ENCODE data around the gene PLPP3. TPM values are rescaled to one million over a fixed set of nuclear protein-coding genes. Genes with fewer than 3 reads are reported as not detected.

PLPP3 gene
- total RNA-seq, 1 donor from 2014 or later = 132 TPM

DNA sequence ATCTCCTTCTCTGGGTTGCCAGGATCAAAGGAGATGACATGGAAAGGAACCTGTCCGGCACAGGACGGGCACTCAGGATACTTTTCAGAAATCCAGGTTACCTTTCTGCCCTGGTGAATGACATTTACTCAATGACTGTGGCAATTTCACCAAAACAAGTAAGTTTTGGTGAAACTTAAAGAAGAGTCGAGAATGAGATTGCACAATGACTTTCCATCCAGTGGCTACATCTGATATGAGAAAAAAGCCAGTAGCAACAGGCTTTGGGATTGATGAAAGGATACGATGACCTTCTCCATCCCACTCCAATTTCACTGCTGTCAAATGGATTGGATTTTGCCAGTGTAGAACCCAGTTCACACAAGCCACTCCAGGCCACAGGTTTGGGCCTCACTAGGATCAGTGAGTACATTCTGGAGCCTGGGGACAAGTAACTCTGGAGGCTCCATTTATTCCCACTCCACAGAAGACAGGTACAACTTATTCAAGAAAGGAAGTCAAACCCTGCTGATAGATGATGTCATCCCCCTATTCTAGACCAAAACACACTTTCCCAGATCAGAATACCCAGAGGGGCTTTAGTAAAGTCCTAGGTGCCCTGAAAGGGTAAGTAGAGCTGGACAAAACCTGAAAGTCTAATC is 63.3 kb downstream of the PLPP3 start:
- Histone ChIP-seq H3K27me3 (ENCODE audit: control insufficient read depth in 3 of 3, insufficient read depth in 3 of 3, low read length in 3 of 3) (no peaks in the 10 kb centered on the region), H3K4me3 (ENCODE audit: low read length in 3 of 3) (no peak overlapping the region), H3K36me3 (ENCODE audit: control insufficient read depth in 3 of 3, insufficient read depth in 3 of 3, low read length in 3 of 3) (peaks cover 20 to 31% (median 20%) of the 10 kb centered on the region in 3 donors), H3K27ac (ENCODE audit: low read depth, low read length) (no peak overlapping the region), H3K9me3 (ENCODE audit: control insufficient read depth in 3 of 3, low read length in 3 of 3) (no peaks in the 10 kb centered on the region), H3K9ac (ENCODE audit: low read depth in 1 of 3, low read length in 3 of 3) (no peak overlapping the region), H3K4me1 (ENCODE audit: control insufficient read depth in 3 of 3, insufficient read depth in 3 of 3, low read length in 3 of 3) (peaks cover 4 to 10% (median 5%) of the 10 kb centered on the region in 3 donors)

DNA sequence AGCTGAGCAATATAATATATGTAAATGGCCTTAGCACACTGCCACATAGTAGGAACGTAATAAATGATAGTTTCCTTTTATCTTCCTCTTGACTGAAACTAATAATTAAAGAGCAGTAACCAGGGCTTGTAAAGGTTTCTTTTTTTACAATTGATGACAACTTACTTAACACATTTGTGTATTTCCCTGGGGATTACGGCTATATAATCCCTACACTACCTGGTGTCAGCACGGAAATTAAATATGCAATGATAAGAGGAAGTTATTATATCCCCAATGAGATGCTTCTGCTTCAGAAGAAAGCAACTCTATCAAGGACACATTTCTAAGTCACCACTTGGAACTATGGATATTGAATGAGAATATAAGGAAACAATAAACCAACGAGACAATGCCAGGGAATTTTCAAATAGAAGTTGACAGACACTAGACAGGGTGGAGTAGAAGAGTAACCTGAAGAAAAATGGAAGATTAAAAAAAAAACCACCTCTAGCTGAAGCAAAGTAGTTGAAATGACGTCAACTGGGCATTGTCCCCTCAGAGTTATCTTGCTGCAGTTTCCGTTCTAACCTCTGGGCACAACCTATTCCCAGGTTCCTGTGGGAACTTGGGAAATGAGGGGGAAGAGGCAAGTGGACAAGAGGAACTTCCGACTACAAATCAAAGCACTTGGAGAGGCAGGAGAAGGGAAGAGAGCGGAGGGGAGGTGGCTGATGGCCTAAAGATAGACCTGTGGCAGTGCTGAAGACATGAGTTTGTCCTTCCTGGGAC is 66.5 kb downstream of the PLPP3 start:
- Histone ChIP-seq H3K27ac (ENCODE audit: low read depth, low read length) (peak overlapping the region; percentile 0), H3K4me3 (ENCODE audit: low read length in 3 of 3) (no peak overlapping the region), H3K9ac (ENCODE audit: low read depth in 1 of 3, low read length in 3 of 3) (no peak overlapping the region), H3K4me1 (ENCODE audit: control insufficient read depth in 3 of 3, insufficient read depth in 3 of 3, low read length in 3 of 3) (peaks cover 31 to 34% (median 33%) of the 10 kb centered on the region in 3 donors), H3K9me3 (ENCODE audit: control insufficient read depth in 3 of 3, low read length in 3 of 3) (no peaks in the 10 kb centered on the region), H3K27me3 (ENCODE audit: control insufficient read depth in 3 of 3, insufficient read depth in 3 of 3, low read length in 3 of 3) (no peaks in the 10 kb centered on the region), H3K36me3 (ENCODE audit: control insufficient read depth in 3 of 3, insufficient read depth in 3 of 3, low read length in 3 of 3) (peaks cover 20 to 33% (median 23%) of the 10 kb centered on the region in 3 donors)

DNA sequence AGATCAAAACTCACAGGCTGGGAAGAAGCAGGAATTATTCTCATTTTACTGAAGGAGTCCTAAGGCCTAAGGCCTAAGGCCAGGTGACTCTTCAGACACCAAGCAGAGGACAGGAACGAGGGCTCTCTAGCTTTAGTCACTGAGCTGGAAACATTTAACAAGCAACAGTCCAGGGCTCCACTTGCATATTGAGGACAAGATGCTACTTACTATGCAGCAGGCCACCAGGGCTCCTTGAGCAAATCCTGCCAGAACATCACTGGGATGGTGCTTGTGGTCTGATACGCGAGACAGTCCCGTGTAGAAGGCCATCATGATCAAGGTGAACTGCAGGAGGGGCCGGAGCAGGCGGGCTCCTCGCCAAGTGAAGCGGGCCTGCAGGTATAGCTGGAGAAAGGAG is 67.6 kb downstream of the PLPP3 start:
- H3K4me3 ChIP-seq (ENCODE audit: low read length in 3 of 3) = no peak overlapping the region
- H3K9me3 ChIP-seq (ENCODE audit: control insufficient read depth in 3 of 3, low read length in 3 of 3) = no peaks in the 10 kb centered on the region
- no peak overlapping the region for H3K9ac ChIP-seq (ENCODE audit: low read depth in 1 of 3, low read length in 3 of 3)
- H3K36me3 ChIP-seq (ENCODE audit: control insufficient read depth in 3 of 3, insufficient read depth in 3 of 3, low read length in 3 of 3) = peaks cover 21 to 37% (median 27%) of the 10 kb centered on the region in 3 donors
- H3K4me1 ChIP-seq (ENCODE audit: control insufficient read depth in 3 of 3, insufficient read depth in 3 of 3, low read length in 3 of 3) = peaks cover 37 to 45% (median 40%) of the 10 kb centered on the region in 3 donors
- no peak overlapping the region for H3K27ac ChIP-seq (ENCODE audit: low read depth, low read length)
- no peaks in the 10 kb centered on the region for H3K27me3 ChIP-seq (ENCODE audit: control insufficient read depth in 3 of 3, insufficient read depth in 3 of 3, low read length in 3 of 3)

DNA sequence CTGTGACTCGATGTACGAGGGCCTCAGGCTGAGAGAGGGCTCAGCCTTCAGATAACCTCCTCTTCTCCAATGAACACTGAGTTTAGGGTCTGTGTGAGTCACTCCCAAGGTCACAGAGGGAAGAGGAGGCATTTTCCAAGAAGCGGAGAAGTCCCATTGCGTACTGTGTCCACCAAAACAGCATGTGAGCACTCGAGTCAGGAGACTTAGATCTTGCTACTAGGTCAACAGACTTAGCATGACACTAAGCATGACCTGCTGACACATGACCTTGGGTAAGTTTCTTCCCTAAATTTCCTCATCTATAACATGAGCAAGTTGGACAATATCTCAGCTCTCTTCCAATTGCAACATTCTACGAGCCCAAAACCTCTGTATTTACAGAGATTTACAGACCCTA is 68.0 kb downstream of the PLPP3 start:
- no peaks in the 10 kb centered on the region for H3K9me3 ChIP-seq (ENCODE audit: control insufficient read depth in 3 of 3, low read length in 3 of 3)
- no peak overlapping the region for H3K27ac ChIP-seq (ENCODE audit: low read depth, low read length)
- peaks cover 39 to 49% (median 43%) of the 10 kb centered on the region in 3 donors for H3K4me1 ChIP-seq (ENCODE audit: control insufficient read depth in 3 of 3, insufficient read depth in 3 of 3, low read length in 3 of 3)
- H3K27me3 ChIP-seq (ENCODE audit: control insufficient read depth in 3 of 3, insufficient read depth in 3 of 3, low read length in 3 of 3) = no peaks in the 10 kb centered on the region
- no peak overlapping the region for H3K9ac ChIP-seq (ENCODE audit: low read depth in 1 of 3, low read length in 3 of 3)
- H3K36me3 ChIP-seq (ENCODE audit: control insufficient read depth in 3 of 3, insufficient read depth in 3 of 3, low read length in 3 of 3) = peaks cover 21 to 36% (median 31%) of the 10 kb centered on the region in 3 donors
- H3K4me3 ChIP-seq (ENCODE audit: low read length in 3 of 3) = no peak overlapping the region

DNA sequence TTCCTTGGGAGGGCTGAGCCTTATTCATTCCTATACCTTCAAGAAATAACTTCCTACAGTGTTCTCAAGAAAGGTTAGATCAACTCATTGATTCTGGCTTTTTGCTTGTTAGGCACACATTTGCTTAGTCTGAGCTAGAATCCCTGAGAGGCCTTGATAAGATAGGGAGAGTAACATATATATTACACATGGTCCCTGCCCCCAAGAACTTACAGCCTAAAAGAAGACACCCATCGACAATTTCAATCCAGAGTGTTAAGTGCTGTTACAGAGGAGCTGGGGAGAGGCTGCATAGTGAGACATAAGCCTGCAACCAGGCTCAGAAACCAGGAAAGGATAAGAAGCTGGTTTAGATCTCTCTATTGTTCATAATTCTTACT is 68.7 kb downstream of the PLPP3 start:
- Histone ChIP-seq H3K9me3 (ENCODE audit: control insufficient read depth in 3 of 3, low read length in 3 of 3) (no peaks in the 10 kb centered on the region), H3K27ac (ENCODE audit: low read depth, low read length) (no peak overlapping the region), H3K27me3 (ENCODE audit: control insufficient read depth in 3 of 3, insufficient read depth in 3 of 3, low read length in 3 of 3) (no peaks in the 10 kb centered on the region), H3K36me3 (ENCODE audit: control insufficient read depth in 3 of 3, insufficient read depth in 3 of 3, low read length in 3 of 3) (peaks cover 21 to 33% (median 32%) of the 10 kb centered on the region in 3 donors), H3K4me3 (ENCODE audit: low read length in 3 of 3) (no peak overlapping the region), H3K9ac (ENCODE audit: low read depth in 1 of 3, low read length in 3 of 3) (no peak overlapping the region), H3K4me1 (ENCODE audit: control insufficient read depth in 3 of 3, insufficient read depth in 3 of 3, low read length in 3 of 3) (peaks cover 44 to 56% (median 50%) of the 10 kb centered on the region in 3 donors)

DNA sequence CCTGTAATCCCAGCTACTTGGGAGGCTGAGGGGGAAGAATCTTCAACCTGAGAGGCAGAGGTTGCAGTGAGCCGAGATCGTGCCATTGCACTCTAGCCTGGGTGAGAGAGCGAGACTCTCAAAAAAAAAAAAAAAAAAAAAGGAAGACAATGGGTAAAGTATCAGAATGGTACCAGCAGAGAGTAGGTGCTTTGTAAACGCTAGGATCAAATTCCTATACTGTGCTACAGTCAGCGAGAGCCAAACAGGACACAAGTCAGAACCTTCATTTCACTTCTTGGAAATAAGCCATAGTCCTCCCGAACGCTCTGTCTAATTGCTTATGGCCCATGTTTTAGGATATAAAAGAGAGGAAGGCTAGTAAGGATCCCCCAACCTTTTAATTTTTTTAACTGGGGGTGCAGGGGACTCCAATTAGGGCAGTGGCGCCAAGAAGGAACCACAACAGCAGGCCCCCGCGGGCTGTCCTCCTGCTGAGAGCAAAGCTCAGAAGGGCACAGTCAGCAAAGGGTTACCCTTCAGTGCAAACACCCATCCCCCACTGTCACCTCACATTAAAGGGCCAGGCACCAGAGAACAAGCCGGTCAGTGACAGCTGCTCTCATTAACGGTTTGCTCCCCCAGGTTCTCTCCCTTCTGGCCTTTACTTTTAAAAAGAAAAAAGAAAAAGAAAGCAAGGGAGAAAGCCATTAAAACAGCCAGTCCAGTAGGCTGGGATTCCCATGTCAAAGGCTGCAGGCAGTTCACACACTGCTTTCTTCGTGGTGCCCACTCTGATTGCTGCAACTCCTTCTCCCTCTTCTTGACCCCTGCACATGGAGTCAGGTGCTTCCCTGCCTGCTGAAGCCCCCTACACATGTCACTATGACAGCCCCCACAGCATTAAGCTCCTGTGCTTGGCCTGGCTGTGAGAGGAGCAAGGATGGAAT is 69.4 kb downstream of the PLPP3 start:
- Histone ChIP-seq H3K4me1 (ENCODE audit: control insufficient read depth in 3 of 3, insufficient read depth in 3 of 3, low read length in 3 of 3) (peaks cover 38 to 58% (median 46%) of the 10 kb centered on the region in 3 donors), H3K36me3 (ENCODE audit: control insufficient read depth in 3 of 3, insufficient read depth in 3 of 3, low read length in 3 of 3) (peaks cover 24 to 40% (median 34%) of the 10 kb centered on the region in 3 donors), H3K27ac (ENCODE audit: low read depth, low read length) (no peak overlapping the region), H3K9me3 (ENCODE audit: control insufficient read depth in 3 of 3, low read length in 3 of 3) (no peaks in the 10 kb centered on the region), H3K4me3 (ENCODE audit: low read length in 3 of 3) (no peak overlapping the region), H3K9ac (ENCODE audit: low read depth in 1 of 3, low read length in 3 of 3) (no peak overlapping the region), H3K27me3 (ENCODE audit: control insufficient read depth in 3 of 3, insufficient read depth in 3 of 3, low read length in 3 of 3) (no peaks in the 10 kb centered on the region)

DNA sequence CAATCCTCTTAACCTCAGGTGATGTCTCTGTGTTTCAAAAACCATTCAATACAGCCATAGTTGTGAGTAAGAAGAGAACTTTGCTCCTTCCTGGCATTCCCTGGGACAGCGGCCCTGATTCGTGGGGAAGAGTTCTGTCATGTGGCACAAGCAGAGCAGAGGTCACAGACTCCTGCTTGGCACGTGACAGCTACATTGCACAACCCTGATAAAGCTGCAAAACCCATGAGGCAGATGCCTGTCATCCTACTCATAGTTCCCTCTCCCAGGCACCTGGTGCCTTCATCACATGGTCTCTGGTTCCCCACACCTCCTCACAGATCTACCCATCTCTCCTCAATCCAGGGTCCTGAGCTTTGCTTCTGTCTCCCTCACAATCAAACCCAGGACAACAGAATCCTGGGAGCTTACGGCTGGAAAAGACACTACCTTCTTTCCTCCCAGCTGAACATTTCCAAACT is 70.8 kb downstream of the PLPP3 start:
- H3K4me1 ChIP-seq (ENCODE audit: control insufficient read depth in 3 of 3, insufficient read depth in 3 of 3, low read length in 3 of 3) = peaks cover 38 to 58% (median 46%) of the 10 kb centered on the region in 3 donors
- H3K9ac ChIP-seq (ENCODE audit: low read depth in 1 of 3, low read length in 3 of 3) = peak overlapping the region in 1 of 3 donors; percentile 10
- H3K36me3 ChIP-seq (ENCODE audit: control insufficient read depth in 3 of 3, insufficient read depth in 3 of 3, low read length in 3 of 3) = peaks cover 26 to 46% (median 34%) of the 10 kb centered on the region in 3 donors
- peak overlapping the region; percentile 81 for H3K27ac ChIP-seq (ENCODE audit: low read depth, low read length)
- H3K27me3 ChIP-seq (ENCODE audit: control insufficient read depth in 3 of 3, insufficient read depth in 3 of 3, low read length in 3 of 3) = no peaks in the 10 kb centered on the region
- no peak overlapping the region for H3K4me3 ChIP-seq (ENCODE audit: low read length in 3 of 3)
- H3K9me3 ChIP-seq (ENCODE audit: control insufficient read depth in 3 of 3, low read length in 3 of 3) = no peaks in the 10 kb centered on the region

DNA sequence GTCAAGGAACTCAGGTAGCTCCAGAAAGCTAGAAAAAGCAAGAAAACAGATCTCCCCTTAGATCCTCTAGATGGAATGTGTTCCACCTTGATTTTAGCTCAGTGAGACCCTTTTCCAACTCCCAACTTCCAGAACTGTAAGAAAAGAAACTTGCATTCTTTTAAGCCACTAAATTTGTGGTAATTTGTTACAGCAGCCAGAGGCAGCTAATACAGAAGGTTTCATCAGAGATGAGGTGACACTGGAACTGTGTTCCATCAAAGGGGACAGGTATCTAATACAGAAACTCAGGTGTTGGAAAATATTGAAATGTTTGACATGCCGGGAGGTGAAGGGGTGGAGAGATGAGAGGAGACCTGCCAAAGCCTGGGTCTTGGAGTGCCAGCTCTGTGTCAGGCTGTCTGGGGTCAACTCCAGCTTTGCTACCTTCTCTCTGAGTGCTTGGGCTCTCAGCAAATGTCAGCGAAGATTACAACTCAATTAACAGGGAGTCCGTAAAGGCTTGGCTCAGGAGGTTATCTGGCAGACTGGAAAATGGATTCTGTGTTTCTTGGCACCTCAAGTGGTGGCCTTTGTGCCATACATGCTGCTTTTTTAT is 71.3 kb downstream of the PLPP3 start:
- peak overlapping the region; percentile 81 for H3K27ac ChIP-seq (ENCODE audit: low read depth, low read length)
- no peaks in the 10 kb centered on the region for H3K9me3 ChIP-seq (ENCODE audit: control insufficient read depth in 3 of 3, low read length in 3 of 3)
- peaks cover 38 to 58% (median 46%) of the 10 kb centered on the region in 3 donors for H3K4me1 ChIP-seq (ENCODE audit: control insufficient read depth in 3 of 3, insufficient read depth in 3 of 3, low read length in 3 of 3)
- peak overlapping the region in 1 of 3 donors; percentile 10 for H3K9ac ChIP-seq (ENCODE audit: low read depth in 1 of 3, low read length in 3 of 3)
- H3K36me3 ChIP-seq (ENCODE audit: control insufficient read depth in 3 of 3, insufficient read depth in 3 of 3, low read length in 3 of 3) = peaks cover 26 to 46% (median 34%) of the 10 kb centered on the region in 3 donors
- H3K27me3 ChIP-seq (ENCODE audit: control insufficient read depth in 3 of 3, insufficient read depth in 3 of 3, low read length in 3 of 3) = no peaks in the 10 kb centered on the region
- H3K4me3 ChIP-seq (ENCODE audit: low read length in 3 of 3) = no peak overlapping the region

DNA sequence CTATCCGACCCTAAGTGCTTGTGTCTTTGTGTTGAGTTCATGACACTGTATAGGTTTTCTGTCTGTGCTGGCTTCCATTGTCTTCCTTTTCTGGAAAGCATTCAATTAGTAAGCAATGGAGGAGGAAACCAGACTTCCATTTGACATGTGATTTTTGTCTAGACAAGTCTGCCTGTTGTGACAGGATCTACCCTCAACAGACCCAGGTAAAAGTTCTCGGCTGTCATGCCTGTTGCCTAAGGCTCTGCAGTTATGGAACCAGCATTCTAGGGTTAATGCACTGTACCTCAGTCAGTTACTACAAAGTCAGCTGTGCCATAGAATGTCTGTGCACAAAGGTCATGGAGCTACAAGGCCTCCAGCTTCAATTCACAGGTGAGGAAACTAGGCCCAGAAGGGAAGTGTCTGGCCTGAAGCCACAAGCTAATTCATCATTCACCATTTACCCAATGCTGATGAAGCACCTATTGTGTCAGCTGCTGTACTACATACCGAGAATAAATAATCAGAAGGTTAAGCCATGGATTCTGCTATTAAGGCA is 72.3 kb downstream of the PLPP3 start:
- peaks cover 45 to 65% (median 47%) of the 10 kb centered on the region in 3 donors for H3K4me1 ChIP-seq (ENCODE audit: control insufficient read depth in 3 of 3, insufficient read depth in 3 of 3, low read length in 3 of 3)

More for the DNA sequence above, 72.3 kb downstream of the PLPP3 start:
- H3K27ac ChIP-seq (ENCODE audit: low read depth, low read length) = no peak overlapping the region
- no peak overlapping the region for H3K4me3 ChIP-seq (ENCODE audit: low read length in 3 of 3)
- peaks cover 25 to 43% (median 37%) of the 10 kb centered on the region in 3 donors for H3K36me3 ChIP-seq (ENCODE audit: control insufficient read depth in 3 of 3, insufficient read depth in 3 of 3, low read length in 3 of 3)
- H3K9me3 ChIP-seq (ENCODE audit: control insufficient read depth in 3 of 3, low read length in 3 of 3) = no peaks in the 10 kb centered on the region
- H3K27me3 ChIP-seq (ENCODE audit: control insufficient read depth in 3 of 3, insufficient read depth in 3 of 3, low read length in 3 of 3) = no peaks in the 10 kb centered on the region
- no peak overlapping the region for H3K9ac ChIP-seq (ENCODE audit: low read depth in 1 of 3, low read length in 3 of 3)

All from skeletal muscle tissue (tissue), 4 donors.